Spleen (tissue), 11 donors: ENCODE results near the gene METTL2A. TPM values are rescaled to one million over a fixed set of nuclear protein-coding genes. Genes with fewer than 3 reads are reported as not detected.
"Not testable (repeated sequence)": the region's sequence is repeated elsewhere in the genome, so short reads cannot be mapped to it uniquely, and the experiment has no call there.

Source experiments
- DNase-seq: peaks from one replicate; pipeline ENCODE4 v3.0.0-alpha.2; 2020
- H3K27ac ChIP-seq, 8 donors: fragments of 200-600 bp; sonication (generic) in 7 of 8; 1 replicate in 4 of 8; 2 replicates in 4 of 8; pipeline versions ENCODE4 v1.5.0 to v1.8.0; 2016 to 2021; ENCODE audit warnings: inconsistent platforms in 4 of 8, mild to moderate bottlenecking in 4 of 8, moderate library complexity in 1 of 8
- H3K27me3 ChIP-seq, 7 donors: fragments of 200-600 bp; sonication (generic) in 6 of 7; replicated peaks in 1 of 7; 1 replicate in 4 of 7; 2 replicates in 3 of 7; pipeline versions ENCODE4 v1.5.0 to v1.8.0; 2016 to 2021; ENCODE audit warnings: inconsistent platforms in 3 of 7, mild to moderate bottlenecking in 1 of 7
- H3K36me3 ChIP-seq, 6 donors: fragments of 200-600 bp; sonication (generic) in 5 of 6; 1 replicate in 4 of 6; 2 replicates in 2 of 6; pipeline versions ENCODE4 v1.5.0 to v1.8.0; 2016 to 2021; ENCODE audit warnings: inconsistent platforms in 2 of 6
- H3K4me1 ChIP-seq, 6 donors: fragments of 200-600 bp; sonication (generic) in 5 of 6; 1 replicate in 3 of 6; 2 replicates in 3 of 6; pipeline versions ENCODE4 v1.5.0 to v1.8.0; 2016 to 2021; ENCODE audit warnings: inconsistent platforms in 3 of 6
- H3K4me3 ChIP-seq, 8 donors: fragments of 200-600 bp; sonication (generic) in 7 of 8; 1 replicate in 4 of 8; 2 replicates in 4 of 8; pipeline versions ENCODE4 v1.5.0 to v1.8.0; 2016 to 2021; ENCODE audit warnings: inconsistent platforms in 4 of 8, mild to moderate bottlenecking in 4 of 8, moderate library complexity in 2 of 8
- H3K9me3 ChIP-seq, 8 donors: fragments of 200-600 bp; sonication (generic) in 7 of 8; 1 replicate in 4 of 8; 2 replicates in 4 of 8; pipeline versions ENCODE4 v1.5.0 to v1.8.0; 2016 to 2021; ENCODE audit warnings: inconsistent platforms in 4 of 8
- CTCF ChIP-seq, 11 experiments: fragments of 200-600 bp in 7 of 11; fragments of 450-650 bp in 4 of 11; sonication (generic) in 4 of 11; IDR thresholded peaks in 8 of 11; conservative IDR thresholded peaks in 3 of 11; 1 replicate in 7 of 11; 2 replicates in 4 of 11; pipeline versions ENCODE4 v1.4.0 to v1.8.0; 2016 to 2021; ENCODE audit warnings: antibody characterized with exemption in 11 of 11, inconsistent platforms in 4 of 11, mild to moderate bottlenecking in 1 of 11
- POLR2A ChIP-seq, 3 donors: fragments of 450-650 bp; IDR thresholded peaks; one replicate each; pipeline ENCODE4 v1.5.1; 2017; ENCODE audit warnings: antibody characterized with exemption in 3 of 3, mild to moderate bottlenecking in 1 of 3
- POLR2AphosphoS5 ChIP-seq, 3 donors: sonication (generic); formaldehyde crosslinking; IDR thresholded peaks; one replicate each; pipeline ENCODE4 v1.5.1; 2017; ENCODE audit warnings: antibody characterized with exemption in 3 of 3
- WGBS, 5 donors: extraction: QIAGEN DNeasy Blood & Tissue Kit in 3 of 5; methylation state at CpG; one replicate each; pipeline versions ENCODE4 v1.1.5 to v1.1.7; 2013 to 2018; 5-methylcytosine and 5-hydroxymethylcytosine counted together
- intact Hi-C: fragments of 100-400 bp; cut with DNase I; formaldehyde crosslinking; loops from one replicate; pipeline ENCODE4 v1.15.0; 2023; ENCODE audit warnings: low total_unique reads
- polyA plus RNA-seq, 3 donors: library from polyadenylated mRNA; stranded (reverse); fragments of 200-250 nt; gene quantifications; one replicate each; pipeline ENCODE4 v1.2.1, GENCODE V29; 2013
- total RNA-seq, 7 donors: library from RNA; depleted of rRNA in 3 of 7; stranded (reverse); fragments of >200 nt in 3 of 7; fragmentation: NEBNext Ultra II Directional in 4 of 7; extraction: Animal tissue kit (Norgen Biotek cat#: 25700) in 4 of 7; gene quantifications; one replicate each; pipeline versions ENCODE4 v1.1.0 to v1.2.1, GENCODE V29; 2016 to 2021
- donor health status: healthy with polysubstance abuse.
- donor health status: DM: no; HTN: no; CAD: no; lungs with moderate emphysema.
- donor health status: DM: no; HTN: no; CAD: no.
- donor health status: Bipolar disorder and iron deficiency.
- donor health status: healthy.
- donor health status: DM: no; HTN: no; CAD: no.
- donor health status: DM: yes; HTN: yes; CAD: no.

The METTL2A gene
- total and polyA plus RNA-seq, 10 donors = 3.8 to 16.1 (median 12.5) TPM

GRCh38 chr17:62478424-62478879 lies 54.8 kb downstream of the METTL2A start, which contains the start of gene TLK2:
Gene TLK2, plus strand, starts transcription at chr17:62478825. Its CDS starts 2,301 bp downstream, at chr17:62481126.
- Histone ChIP-seq H3K27me3 (no peaks in the 10 kb centered on the region), H3K4me1 (peaks cover 10 to 58% (median 34%) of the 10 kb centered on the region in 6 donors)
- intact Hi-C loops = no loop called here

GRCh38 chr17:62478880-62479638 lies 55.4 kb downstream of the METTL2A start:
- DNase-seq = peak; percentile 93
- Histone ChIP-seq H3K4me3 (peak overlapping the region; percentile 49 to 82 (median 64)), H3K27ac (peak overlapping the region; percentile 82 to 96 (median 94)), H3K4me1 (peaks cover 10 to 64% (median 38%) of the 10 kb centered on the region in 6 donors), H3K36me3 (peaks cover 0 to 29% (median 4%) of the 10 kb centered on the region in 6 donors)
- 0 to 7% (median 3%) methylated on average over 27 to 84 of the region's 84 CpGs; no CpG with 5 or more reads in 1 of the 5 donors for WGBS, 5 donors
- H3K9me3 ChIP-seq, H3K27me3 ChIP-seq, intact Hi-C loops: not testable (repeated sequence)
- TF ChIP-seq POLR2AphosphoS5 (IDR thresholded peaks at IDR 0.05) = peak in 1 of 3 donors; percentile 13

More at GRCh38 chr17:62478424-62478879, 54.8 kb downstream of the METTL2A start, which contains the start of gene TLK2:
- H3K9me3 ChIP-seq = no peaks in the 10 kb centered on the region
- 0 to 2% (median 0%) methylated on average over 28 to 59 of the region's 59 CpGs; no CpG with 5 or more reads in 1 of the 5 donors for WGBS, 5 donors
- H3K4me3 ChIP-seq = peak within 1 kb of the TSS; percentile 49 to 82 (median 64)
- DNase-seq = peak; percentile 96
- TF ChIP-seq POLR2AphosphoS5 (IDR thresholded peaks at IDR 0.05) (peak; percentile 12 to 64 (median 63)), POLR2A (IDR thresholded peaks at IDR 0.05) (peak in 1 of 3 donors; percentile 60), CTCF (IDR thresholded peaks at IDR 0.05 in 8 of 11, conservative IDR thresholded peaks at IDR 0.05 in 3 of 11) (no peak)
- H3K36me3 ChIP-seq = peaks cover 0 to 23% (median 3%) of the 10 kb centered on the region in 6 donors
- peak within 1 kb of the TSS; percentile 82 to 96 (median 94) for H3K27ac ChIP-seq

GRCh38 chr17:62479639-62480258 lies 56.1 kb downstream of the METTL2A start:
- peak in 1 of 3 donors; percentile 44 for TF ChIP-seq POLR2AphosphoS5 (IDR thresholded peaks at IDR 0.05)
- H3K9me3 ChIP-seq, H3K27me3 ChIP-seq, intact Hi-C loops: not testable (repeated sequence)
- peak overlapping the region; percentile 49 to 82 (median 64) for H3K4me3 ChIP-seq
- H3K27ac ChIP-seq = peak overlapping the region; percentile 82 to 96 (median 94)
- WGBS, 5 donors = 1 to 4% (median 2%) methylated on average over 15 to 21 of the region's 22 CpGs
- H3K4me1 ChIP-seq = peaks cover 10 to 71% (median 42%) of the 10 kb centered on the region in 6 donors
- peak; percentile 86 for DNase-seq
- peaks cover 0 to 36% (median 4%) of the 10 kb centered on the region in 6 donors for H3K36me3 ChIP-seq

GRCh38 chr17:62482553-62482952 lies 58.9 kb downstream of the METTL2A start:
- WGBS, 5 donors = 89 to 95% (median 93%) methylated on average over 3 of the region's 3 CpGs
- H3K4me3 ChIP-seq, DNase-seq, H3K27me3 ChIP-seq, H3K27ac ChIP-seq, intact Hi-C loops, H3K9me3 ChIP-seq: not testable (repeated sequence)
- Histone ChIP-seq H3K36me3 (peaks cover 0 to 55% (median 4%) of the 10 kb centered on the region in 6 donors), H3K4me1 (peaks cover 10 to 79% (median 44%) of the 10 kb centered on the region in 6 donors)

GRCh38 chr17:62490990-62491389 lies 67.3 kb downstream of the METTL2A start:
- 0 to 20% (median 10%) methylated on average over 1 of the region's 1 CpG for WGBS, 5 donors

GRCh38 chr17:62493049-62493655 lies 69.5 kb downstream of the METTL2A start:
- WGBS, 5 donors = 74 to 87% (median 78%) methylated on average over 5 of the region's 5 CpGs
- H3K27me3 ChIP-seq, H3K27ac ChIP-seq, H3K4me3 ChIP-seq, H3K9me3 ChIP-seq, intact Hi-C loops, DNase-seq: not testable (repeated sequence)
- H3K36me3 ChIP-seq = peaks cover 0 to 16% (median 0%) of the 10 kb centered on the region in 6 donors
- H3K4me1 ChIP-seq = peaks cover 0 to 75% (median 35%) of the 10 kb centered on the region in 6 donors

More at GRCh38 chr17:62490990-62491389, 67.3 kb downstream of the METTL2A start:
- H3K4me3 ChIP-seq, intact Hi-C loops, H3K9me3 ChIP-seq, H3K27me3 ChIP-seq, DNase-seq, H3K27ac ChIP-seq: not testable (repeated sequence)
- Histone ChIP-seq H3K4me1 (peaks cover 0 to 88% (median 46%) of the 10 kb centered on the region in 6 donors), H3K36me3 (peaks cover 0 to 30% (median 0%) of the 10 kb centered on the region in 6 donors)

- 72 to 84% (median 76%) methylated on average over 7 of the region's 7 CpGs for WGBS, 5 donors
- H3K9me3 ChIP-seq, intact Hi-C loops, H3K4me3 ChIP-seq, DNase-seq, H3K27ac ChIP-seq, H3K27me3 ChIP-seq: not testable (repeated sequence)
- Histone ChIP-seq H3K36me3 (peaks cover 0 to 19% (median 0%) of the 10 kb centered on the region in 6 donors), H3K4me1 (peaks cover 0 to 66% (median 30%) of the 10 kb centered on the region in 6 donors)
Observed at GRCh38 chr17:62494073-62494472, 70.4 kb downstream of the METTL2A start.

GRCh38 chr17:62496344-62496743 lies 72.6 kb downstream of the METTL2A start:
- Histone ChIP-seq H3K36me3 (peaks cover 0 to 23% (median 0%) of the 10 kb centered on the region in 6 donors), H3K4me1 (peaks cover 0 to 51% (median 19%) of the 10 kb centered on the region in 6 donors)
- WGBS, 5 donors = 93 to 100% (median 96%) methylated on average over 4 of the region's 4 CpGs
- H3K9me3 ChIP-seq, intact Hi-C loops, H3K27me3 ChIP-seq, H3K4me3 ChIP-seq, H3K27ac ChIP-seq, DNase-seq: not testable (repeated sequence)
